NCI-H2227 (cell line): Measurements from ENCODE around the gene TNRC6B.
"Not testable (repeated sequence)": the region's sequence is repeated elsewhere in the genome, so short reads cannot be mapped to it uniquely, and the experiment has no call there.

Experiments
- DNase-seq: peaks from one replicate; lab custom pipeline; 2025; ENCODE audit not compliant: unreplicated experiment; lab: John Stamatoyannopoulos, UW

TNRC6B gene

DNA sequence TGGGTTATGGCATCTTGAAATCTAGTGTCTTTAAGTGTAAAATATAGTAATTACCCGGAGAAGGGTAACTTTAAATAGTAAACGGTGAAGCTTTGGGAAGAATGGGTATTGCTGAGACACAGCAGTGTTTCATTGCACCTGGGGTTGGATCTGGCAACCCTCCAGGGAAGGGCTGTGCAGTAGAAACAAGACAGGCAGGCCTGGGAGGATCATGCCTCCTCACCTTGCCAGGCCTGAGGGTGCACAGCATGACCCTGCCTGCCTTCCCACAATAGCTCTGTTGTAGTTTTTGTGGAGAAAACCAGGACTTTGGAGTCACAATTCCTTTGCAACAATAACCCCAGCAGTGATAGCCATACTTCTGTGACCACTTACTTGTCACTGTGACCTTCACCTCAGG lies 104.0 kb downstream of the TNRC6B start:
- DNase-seq = no peak

GRCh38 chr22:40285513-40285912 lies 107.8 kb downstream of the TNRC6B start:
- DNase-seq = no peak

GRCh38 chr22:40289991-40290459 lies 112.3 kb downstream of the TNRC6B start:
- DNase-seq = no peak

- DNase-seq = peak; percentile 3
Observed at GRCh38 chr22:40290516-40290915, 112.8 kb downstream of the TNRC6B start.

- DNase-seq = no peak
Observed at GRCh38 chr22:40294696-40295095, 117.0 kb downstream of the TNRC6B start.

- DNase-seq = no peak
Observed at GRCh38 chr22:40300316-40300715, 122.6 kb downstream of the TNRC6B start.

DNA sequence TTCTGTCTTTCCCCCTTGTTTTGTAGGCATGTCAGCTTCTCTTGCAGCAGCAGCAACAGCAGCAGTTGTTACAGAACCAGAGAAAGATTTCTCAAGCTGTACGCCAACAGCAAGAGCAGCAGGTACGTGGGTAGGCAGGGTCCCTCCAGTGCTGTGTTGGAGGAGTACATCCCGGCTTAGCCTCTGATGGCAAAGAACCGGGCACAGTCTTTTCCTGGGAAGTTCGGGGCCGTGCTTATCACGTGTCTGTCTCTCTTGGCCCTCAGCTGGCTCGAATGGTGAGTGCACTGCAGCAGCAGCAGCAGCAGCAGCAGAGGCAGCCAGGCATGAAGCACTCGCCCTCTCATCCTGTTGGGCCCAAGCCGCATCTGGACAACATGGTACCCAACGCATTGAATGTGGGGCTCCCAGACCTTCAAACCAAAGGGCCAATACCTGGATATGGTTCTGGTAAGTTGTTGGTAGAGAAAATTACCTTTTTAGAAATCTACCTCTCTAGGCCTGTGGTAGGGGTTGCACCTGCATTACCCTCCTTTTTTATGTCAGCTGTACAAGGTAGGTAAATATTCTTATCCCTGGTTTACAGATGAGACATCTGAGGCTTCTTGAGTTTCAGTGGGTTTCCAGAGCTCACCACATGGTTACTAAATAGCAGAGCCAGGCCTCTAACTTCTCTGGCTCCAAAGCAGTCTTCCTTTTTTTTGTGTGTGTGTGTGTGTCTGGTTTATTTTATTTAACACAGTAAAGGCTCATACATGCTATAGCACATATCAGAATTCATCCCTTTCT lies 123.4 kb downstream of the TNRC6B start:
- DNase-seq = no peak

DNA sequence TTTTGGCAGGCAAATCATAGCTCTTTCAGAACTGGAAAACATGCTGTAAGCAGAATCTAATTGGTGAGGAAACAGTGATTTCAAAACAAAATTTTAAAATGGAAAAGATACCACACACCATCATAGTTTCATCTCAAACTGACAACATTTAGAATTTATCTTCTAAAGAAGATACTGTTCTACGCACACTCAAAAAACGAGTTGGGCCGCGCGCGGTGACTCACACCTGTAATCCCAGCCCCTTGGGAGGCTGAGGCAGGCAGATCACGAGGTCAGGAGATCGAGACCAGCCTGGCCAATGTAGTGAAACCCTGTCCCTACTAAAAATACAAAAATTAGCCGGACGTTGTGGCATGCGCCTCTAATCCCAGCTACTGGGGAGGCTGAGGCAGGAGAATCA lies 124.4 kb downstream of the TNRC6B start:
- no peak for DNase-seq

GRCh38 chr22:40305625-40306024 lies 127.9 kb downstream of the TNRC6B start:
- DNase-seq = no peak

GRCh38 chr22:40308999-40309573 lies 131.4 kb downstream of the TNRC6B start:
- DNase-seq = no peak

DNA sequence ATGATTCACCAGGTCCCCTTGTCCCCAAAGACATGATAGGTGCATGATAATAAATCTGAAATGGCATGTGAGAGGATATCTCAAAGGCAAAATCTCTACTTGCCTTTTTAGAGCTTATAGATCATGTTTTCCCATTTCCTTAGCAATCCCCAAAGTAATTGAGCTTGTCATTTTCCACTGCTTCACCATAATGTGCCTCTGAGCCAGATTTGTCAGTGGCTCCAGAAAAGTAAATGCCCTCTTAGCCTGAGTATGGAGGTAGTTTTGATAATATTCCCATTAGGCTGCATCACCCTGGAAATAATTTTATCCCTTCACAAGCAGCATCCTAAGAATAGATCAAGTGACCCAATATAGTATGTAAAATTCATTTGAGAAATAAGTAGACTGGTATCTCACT lies 131.9 kb downstream of the TNRC6B start:
- no peak for DNase-seq

DNA sequence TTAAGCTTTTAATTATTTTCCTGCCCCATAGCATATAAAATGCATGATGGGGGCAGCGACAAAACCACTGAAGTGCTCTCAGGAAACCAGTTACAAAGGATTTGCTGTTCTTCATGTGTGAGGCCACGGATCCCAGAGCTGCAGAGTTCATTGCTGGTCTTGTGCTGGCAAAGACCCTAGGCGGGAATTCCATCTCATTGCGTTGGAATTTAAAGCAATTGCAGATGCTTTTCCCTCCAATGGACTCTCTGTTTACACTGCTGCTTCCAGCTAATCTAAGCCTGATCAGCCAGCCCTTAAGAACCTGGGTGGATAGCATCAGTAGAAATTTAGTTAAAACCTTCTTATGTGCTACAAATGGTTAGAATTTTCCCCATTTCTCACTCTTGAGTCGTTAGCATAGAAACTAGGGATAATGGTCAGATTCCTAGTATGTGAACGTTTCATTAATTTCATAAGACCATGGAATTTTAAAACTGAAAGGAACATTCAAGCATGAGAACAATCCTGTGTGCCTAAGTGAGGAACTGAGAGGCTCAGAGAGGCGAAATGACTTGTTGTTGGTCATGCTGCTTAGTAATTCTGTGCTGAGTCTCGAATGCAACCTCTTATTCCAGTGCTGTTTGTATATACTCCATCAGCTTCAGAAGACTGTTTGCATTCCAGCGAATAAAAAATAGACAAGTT lies 132.5 kb downstream of the TNRC6B start:
- no peak for DNase-seq

- no peak for DNase-seq
Observed at GRCh38 chr22:40310768-40311120, 133.0 kb downstream of the TNRC6B start.

DNA sequence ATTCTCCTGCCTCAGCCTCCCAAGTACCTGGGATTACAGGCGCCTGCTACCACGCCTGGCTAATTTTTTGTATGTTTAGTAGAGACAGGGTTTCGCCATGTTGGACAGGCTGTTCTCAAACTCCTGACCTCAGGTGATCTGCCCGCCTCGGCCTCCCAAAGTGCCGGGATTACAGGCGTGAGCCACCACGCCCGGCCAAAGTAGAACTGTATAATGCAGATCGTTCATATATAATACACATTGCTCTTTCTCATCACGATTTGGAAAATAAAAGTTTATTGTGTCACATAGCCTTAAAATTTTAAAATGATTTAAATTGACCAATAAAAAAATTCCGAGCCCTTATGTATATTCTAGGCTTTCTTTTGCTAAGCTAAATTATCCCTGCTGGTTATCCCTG lies 133.9 kb downstream of the TNRC6B start:
- DNase-seq = not testable (repeated sequence)

DNA sequence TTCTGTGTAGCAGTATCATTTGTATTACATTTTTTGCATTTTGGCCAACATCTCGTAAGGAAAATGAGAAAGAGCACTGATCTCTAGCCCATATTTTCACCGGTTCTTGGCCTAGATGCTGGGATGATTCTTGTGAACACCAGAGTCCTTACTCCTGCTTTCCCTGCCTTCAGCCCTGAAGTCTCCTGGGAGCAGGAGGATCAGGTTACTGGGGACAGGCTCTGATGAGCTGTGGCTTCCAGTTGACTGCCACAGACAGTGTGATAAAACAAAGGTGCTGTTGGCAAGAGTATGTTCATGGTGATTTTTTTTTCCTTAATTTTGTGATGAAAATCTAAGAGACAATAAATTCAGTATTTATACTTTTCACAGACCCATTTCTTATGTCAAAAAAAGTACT lies 134.3 kb downstream of the TNRC6B start:
- DNase-seq = no peak

DNA sequence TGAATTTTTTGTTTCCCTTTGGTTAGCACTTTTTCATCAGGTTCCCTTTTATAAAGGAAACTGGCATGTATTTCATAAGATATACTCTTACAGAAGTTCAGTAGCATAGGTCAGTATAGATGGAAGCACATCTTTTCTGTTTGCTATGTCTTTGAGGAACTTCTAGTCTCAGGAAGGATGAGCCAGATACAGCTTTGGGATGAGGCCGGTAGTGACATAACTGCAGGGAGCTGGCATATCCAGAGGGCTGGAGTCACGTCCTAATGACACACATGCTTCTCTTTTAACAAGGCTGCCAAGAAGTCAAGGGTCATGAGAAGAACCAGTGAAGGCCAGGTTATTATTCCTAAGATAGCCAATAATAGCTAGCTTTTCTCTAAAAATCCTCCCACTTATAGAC lies 135.3 kb downstream of the TNRC6B start:
- DNase-seq = no peak

DNA sequence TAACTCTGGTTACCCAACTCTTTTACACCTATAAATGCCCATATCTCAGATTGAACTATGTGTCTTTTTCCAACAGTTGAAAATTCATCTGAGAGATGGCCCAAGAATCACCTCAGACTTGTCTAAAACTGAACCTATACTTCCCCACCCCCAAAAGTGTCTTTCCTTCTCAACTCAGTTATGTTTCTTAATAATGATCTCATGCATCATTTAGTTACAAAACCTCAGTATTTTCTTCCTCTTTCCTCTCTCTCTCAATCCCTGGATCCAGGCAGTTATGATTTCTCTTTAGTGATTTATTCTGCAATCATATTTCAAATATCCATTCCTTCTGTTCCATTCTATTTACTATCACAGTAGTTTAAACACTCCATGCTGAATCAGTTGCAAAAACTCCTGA lies 136.3 kb downstream of the TNRC6B start:
- no peak for DNase-seq

- DNase-seq = no peak
Observed at GRCh38 chr22:40320687-40321086, 143.0 kb downstream of the TNRC6B start.

DNA sequence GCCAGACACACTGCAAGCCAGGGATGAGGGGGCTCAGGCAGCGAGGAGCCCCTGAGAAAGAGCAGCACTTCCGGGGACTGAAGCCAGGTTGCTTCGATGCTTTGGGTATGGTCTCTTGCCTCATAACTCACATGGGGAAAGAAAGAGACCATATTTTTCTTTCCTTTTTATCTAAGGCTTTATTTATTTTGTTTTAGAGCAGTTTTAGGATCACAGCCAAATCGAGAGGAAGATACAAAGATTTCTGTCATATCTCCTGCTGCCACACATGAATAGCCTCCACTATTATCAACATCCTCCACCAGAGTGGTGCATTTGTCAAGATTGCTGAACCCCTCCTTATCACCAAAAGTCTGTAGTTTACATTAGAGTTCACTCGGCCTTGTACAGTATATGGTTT lies 144.3 kb downstream of the TNRC6B start:
- no peak for DNase-seq

- DNase-seq = no peak
Observed at GRCh38 chr22:40322818-40323447, 145.2 kb downstream of the TNRC6B start.

DNA sequence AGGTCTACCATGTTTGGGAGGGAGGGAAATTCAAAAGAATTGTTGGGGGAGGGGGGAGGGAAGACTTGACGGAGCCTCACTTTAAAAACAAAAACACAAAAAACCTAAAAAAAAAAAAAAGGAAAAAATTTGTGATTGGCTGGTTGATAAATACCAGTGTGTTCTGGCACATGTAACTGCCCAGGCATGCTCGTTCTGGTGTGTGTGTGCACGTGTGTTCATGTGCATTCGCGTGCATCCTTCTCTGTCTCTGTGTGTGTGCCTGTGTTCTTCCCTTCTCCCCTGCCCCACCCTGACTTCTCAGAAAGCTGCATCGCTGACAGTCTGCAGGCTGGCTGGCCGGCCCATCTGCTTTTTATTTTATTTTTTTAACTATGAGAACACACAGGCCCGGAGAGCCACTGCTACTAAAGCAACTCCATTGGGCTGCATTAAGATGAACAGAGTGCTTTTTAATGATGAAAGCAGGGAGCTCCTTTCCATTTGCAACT lies 146.0 kb downstream of the TNRC6B start:
- DNase-seq = no peak
